HG03103 (cell line): ENCODE results near the gene DDX18.
"Not testable (repeated sequence)": the region's sequence is repeated elsewhere in the genome, so short reads cannot be mapped to it uniquely, and the experiment has no call there.

Experiments used
- ATAC-seq: cut with Tn5 transposase; IDR thresholded peaks from one replicate; pipeline ENCODE4 v1.9.1; 2021; ENCODE audit warnings: low read depth; ENCODE audit not compliant: unreplicated experiment

The DDX18 gene

DNA sequence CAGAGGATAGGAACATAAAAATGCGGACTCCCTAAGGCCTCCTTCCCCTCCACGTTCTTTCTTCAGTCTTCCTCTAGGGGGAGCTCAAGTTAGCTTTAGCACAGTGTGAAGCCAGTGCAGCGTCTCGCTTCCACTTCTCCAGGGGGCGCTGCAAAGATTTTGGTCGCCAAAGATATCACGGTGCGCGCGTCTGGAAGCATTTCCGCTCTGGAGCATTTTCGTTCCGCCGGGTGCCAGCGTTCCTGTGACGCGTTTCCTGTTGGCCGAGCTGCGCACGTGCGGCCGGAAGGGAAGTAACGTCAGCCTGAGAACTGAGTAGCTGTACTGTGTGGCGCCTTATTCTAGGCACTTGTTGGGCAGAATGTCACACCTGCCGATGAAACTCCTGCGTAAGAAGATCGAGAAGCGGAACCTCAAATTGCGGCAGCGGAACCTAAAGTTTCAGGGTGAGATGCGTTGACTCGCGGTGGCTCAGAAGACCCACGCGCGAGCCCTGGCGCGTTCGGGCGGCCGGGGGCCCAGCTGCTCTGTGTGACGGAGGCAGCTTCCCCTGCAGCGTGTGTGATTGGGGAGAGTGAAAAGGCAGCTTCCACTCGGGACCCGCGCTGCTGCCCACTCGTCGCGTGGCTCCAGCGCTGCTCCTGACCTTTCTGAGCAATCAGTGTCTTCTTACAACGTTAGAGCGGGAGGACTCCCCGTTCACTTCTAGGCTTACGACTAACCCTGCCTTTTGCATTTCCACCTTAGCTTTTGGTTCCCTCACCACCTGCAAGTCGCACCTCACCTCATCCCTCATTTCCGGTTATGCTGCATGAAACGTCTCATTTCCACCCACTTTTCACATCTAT is at the start of gene DDX18:
DDX18 (plus strand) TSS at position 275 of the 848 bp plus-strand sequence; CDS start at position 362, 87 bp downstream.
- ATAC-seq, result peak; percentile 95

DNA sequence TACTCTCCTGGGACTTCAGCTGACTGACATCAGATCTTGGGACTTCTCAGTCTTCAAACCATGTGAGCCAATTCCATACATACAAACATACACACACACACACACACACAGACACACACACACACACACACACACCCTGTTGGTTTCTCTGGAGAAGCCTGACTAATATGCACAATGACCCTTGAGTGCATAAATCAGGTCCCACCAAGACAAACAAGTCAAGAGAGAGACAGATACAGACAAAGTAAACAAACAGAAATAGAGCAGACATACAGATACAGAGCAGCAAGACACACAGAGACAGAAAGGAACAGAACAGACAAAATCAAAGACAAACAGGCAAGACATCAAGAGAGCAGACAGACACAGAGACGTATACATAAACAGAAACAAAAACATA is 43.8 kb upstream of the DDX18 start:
- ATAC-seq, result no peak

DNA sequence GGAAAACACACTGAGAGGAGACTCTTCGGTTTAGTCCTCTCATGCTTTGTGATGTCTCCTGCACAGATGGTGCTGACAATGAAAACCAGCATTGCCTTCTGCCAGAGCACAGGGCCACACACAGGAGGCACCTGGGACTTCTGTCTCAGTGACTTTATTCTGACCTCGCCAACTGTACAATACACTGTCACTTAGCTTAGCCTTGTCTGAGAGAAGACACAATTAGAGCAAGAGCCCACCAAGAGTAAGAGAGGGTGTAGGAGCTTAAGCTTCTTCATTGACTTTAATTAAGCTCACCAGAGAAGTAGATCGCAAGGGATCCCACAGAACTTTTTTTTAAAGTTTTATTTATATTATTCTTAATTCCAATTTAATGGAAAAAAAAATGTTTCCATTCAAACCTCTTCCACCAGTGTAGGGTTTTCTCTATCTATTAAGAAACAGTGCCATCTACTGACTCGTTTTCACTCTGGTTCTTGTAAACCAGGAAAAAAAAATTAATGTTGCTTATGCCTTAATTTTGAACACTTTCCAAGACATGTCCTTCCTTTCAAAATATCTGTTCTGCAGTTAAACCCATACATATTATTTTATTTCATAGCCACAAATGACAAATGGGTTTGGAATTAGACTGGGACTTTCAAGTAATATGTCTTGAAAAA is 42.4 kb upstream of the DDX18 start:
- ATAC-seq, result no peak

DNA sequence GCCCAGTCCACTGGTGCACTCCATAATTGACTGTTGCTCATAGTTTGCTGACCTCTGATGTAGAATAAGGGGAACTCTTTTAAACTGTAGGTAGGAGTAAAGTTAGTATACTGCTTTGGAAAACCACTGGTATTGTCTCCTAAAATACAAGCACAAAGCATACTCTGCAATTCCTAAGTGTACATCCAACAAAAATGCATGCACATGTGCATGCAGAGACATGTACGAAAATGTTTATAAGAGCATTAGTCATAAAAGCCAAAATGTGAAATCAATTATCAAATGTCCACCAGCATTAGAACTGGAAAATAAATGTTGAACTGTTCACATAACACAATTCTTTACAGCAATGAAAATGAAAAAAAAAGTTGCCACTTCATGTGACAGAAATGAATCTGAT is 39.8 kb upstream of the DDX18 start:
- no peak for ATAC-seq

DNA sequence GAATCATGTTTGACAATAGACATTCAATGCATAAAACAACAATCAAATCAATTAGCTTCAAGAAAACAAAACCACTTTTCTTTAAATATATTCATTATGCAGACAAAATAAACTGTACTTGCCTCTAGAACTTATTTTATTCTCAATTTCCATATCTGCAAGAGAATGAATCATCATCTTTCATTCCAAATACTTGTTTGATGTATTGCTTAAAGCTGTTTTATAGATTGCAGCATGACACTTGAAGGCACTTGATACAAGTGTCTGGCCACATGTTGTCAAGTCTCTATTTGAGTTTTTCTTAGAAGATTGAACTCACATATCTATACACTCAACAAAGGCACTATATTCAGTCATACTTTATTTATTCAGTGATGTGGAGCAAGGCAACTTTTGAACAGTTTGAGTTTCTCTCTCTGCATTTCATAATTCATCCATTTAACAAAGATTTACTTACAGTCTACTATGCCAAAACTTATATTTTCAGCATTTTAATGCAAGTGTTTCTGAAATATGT is 38.7 kb upstream of the DDX18 start:
- no peak for ATAC-seq

DNA sequence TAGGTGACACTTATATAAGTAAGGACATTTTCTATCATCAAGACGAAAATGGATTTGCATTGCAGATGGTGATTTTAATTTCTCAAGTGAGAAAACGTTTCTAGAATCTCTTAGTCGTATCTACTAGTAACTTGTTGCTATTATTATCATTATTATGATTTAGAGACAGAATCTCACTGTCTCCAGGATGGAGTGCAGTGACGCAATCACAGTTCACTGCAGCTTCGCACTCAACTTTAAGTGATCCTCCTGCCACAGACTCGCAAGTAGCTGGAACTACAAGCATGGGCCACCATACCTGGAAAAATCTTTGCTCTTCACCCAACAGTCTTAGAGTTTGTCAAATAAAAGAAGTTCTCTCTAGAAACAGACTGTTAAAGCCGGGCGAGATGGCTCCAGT is 37.6 kb upstream of the DDX18 start:
- ATAC-seq, result no peak

DNA sequence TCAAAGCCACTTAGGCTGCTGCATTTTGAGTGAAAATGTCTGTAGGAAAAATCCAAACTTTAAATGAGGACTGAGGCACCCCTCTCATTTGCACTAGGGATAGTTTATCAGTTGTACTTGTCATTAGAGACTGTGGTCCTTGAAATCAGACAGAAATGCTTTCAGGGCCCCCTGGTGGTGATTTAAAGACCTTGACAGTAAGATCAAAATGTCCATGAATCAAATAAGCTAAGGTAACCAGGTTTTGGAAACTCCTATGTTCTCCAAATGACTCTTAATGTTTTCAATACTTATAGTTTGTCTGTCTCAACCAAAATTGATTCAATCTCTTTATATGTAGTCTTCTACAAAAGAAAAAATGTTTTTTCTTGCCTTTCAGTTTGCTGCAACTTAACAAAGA is 28.8 kb upstream of the DDX18 start:
- peak; percentile 74 for ATAC-seq

DNA sequence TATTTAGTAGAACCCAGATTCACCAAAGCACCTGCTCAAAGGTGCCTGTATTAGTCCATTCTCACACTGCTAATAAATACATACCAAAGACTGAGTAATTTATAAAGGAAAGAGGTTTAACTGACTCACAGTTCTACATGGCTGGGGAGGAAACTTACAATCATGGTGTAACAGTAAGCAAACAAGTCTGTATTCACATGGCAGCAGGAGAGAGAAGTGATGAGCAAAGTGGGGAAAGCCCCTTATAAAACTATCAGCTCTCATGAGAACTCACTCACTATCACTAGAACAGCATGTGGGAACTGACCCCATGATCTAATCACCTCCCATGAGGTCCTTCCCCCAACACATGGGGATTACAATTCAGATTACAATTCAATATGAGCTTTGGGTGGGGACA is 28.0 kb upstream of the DDX18 start:
- no peak for ATAC-seq

DNA sequence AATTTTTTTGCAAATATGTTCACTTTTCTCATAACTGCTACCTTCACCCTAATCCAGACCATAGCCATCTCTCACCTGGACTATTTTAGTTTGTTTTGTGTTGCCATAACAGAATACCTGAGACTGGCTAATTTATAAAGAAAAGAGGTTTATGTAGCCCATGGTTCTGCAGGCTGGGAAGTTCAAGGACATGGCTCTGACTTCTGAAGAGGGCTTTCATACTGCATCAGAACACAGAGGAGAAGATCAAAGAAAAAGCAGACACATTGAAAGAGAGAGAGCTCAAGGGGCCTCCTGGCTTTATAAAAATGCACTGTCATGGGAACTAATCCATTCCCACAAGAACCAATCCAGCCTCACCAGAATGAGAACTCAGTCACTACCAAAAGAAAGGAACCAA is 25.0 kb upstream of the DDX18 start:
- ATAC-seq, result no peak

DNA sequence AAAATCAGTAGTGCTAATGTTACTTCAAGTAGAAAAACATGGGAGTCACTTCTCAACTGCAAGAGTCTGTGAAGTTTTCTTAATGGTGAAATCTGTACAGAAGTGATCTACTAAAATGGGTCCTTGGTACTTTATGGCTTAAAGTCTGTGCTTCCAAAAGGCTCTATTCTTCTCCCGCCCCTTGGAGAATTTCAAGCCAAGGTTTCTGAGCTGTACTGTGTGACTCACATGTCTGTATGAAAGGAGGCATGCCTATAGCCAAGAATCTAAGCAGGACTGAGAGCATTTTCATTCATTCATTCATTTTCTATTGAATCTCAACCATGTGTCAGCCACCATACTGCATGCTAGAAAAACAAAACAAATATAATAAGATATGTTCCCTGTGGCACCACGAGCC is 19.8 kb upstream of the DDX18 start:
- ATAC-seq, result no peak

DNA sequence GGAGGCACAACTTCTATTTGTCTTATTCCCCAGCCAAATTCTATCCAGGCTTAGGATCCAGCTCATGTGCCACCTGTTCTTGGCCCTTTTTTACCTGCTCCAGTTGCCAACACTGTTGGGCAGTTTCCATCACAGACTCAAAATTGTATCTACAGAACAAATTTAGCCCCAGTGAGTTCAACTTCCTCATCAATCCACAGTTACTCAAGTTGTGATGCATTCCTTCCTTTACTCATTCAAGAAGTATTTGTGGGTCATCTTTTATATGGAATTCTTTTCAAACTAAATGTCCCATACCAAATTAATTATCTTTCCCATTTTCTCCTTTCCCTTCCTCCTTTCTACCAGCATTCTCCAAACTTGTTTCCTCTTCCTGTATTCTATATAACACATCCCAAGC is 12.7 kb upstream of the DDX18 start:
- no peak for ATAC-seq

DNA sequence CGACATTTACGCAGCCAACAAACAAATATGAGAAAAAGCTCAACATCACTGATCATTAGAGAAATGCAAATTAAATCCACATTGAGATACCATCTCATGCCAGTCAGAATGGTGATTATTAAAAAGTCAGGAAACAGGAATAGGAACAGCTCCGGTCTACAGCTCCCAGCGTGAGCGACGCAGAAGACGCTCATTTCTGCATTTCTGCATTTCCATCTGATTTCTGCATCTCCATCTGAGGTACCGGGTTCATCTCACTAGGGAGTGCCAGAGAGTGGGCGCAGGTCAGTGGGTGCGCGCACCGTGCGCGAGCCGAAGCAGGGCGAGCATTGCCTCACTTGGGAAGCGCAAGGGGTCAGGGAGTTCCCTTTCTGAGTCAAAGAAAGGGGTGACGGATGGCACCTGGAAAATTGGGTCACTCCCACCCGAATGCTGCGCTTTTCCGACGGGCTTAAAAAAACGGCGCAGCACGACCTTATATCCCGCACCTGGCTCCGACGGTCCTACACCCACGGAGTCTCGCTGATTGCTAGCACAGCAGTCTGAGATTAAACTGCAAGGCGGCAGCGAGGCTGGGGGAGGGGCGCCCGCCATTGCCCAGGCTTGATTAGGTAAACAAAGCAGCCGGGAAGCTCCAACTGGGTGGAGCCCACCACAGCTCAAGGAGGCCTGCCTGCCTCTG is 10.7 kb upstream of the DDX18 start:
- ATAC-seq, result not testable (repeated sequence)

DNA sequence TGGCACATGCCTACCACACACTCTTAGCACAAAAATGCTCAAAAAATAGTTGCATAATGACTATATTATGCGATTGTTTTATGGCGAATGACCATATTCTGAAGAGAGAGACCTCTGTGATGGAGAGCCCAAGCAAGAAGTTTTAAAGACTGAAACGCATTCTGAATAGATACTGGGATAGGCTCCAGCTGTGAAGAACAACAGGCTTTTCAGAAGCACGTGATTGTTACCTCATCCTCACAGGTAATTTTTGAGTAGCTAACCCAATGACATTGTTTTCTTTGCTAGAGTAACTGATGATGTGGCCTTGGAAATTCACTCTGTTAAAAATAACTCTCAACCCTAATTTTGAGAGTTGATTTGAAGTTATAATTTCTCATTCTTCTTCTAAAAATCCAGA is 2.0 kb upstream of the DDX18 start:
- no peak for ATAC-seq

DNA sequence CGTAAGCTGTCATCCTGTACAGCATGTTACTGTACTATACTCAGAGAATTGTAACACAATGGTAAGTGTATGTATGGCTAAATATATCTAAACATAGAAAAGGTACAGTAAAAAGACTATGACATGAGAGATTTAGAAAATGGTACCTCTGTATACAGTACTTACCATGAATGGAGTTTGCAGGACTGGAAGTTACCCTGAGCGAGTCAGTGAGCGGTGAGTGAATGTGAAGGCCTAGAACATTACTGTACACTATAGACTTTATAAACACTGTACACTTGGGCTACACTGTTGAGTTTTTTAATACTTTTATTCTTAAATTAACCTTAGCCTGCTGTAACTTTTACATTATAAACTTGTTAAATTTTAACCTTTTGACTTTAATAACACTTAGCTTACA is 1.5 kb downstream of the DDX18 start:
- no peak for ATAC-seq

DNA sequence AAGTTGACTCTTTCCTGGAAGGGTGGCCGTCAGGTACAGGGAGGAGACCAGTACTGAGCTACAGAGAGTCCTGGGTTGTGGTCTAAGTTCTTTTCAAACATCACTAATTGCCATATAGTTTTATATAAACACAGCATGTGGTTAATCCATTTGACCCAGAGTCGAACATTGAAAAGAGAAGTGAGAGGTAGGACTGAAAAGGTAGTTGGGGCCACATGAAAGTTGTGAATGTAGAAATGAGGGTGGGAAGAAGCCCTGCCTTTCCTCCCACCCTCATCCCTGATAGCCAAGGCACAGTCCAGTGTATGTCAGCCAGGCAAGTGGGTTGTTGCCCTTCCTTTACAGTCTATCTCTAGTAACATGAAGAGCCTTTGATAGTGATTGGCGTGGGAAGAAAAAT is 4.4 kb downstream of the DDX18 start:
- ATAC-seq, result no peak

DNA sequence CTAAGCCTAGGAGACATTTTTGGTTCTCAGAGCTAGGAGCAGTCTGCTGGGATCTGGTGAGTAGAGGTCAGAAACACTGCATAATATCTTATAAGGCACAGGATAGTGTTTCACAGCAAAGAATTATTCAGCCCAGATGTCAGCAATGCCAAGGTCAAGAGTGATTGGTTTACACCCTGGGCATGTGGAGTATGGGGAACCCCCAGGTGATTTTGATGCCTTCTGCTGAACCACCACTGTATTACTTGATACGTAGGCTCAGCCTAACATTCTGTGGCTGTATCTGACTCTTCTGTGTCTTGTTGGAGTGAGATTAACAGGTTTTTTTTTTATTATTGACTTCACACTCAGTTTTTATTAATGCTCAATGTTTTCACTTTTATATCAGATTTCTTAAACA is 6.0 kb downstream of the DDX18 start:
- no peak for ATAC-seq

DNA sequence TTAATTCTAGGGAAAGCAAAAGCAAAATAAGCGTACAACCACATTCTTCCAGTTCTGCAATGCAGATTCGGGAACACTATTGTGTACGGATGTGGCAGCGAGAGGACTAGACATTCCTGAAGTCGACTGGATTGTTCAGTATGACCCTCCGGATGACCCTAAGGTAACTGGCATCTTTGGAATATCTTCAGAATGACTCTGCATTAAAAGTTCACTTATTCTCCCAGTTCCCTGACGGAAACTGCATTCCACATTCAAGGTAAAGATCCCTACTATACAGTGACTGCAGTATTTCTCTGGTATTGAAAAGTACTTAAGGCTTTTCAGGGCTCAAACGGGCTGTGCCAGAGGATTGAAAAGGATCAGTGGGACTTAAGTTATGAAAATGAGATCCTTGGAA is 10.9 kb downstream of the DDX18 start:
- no peak for ATAC-seq

DNA sequence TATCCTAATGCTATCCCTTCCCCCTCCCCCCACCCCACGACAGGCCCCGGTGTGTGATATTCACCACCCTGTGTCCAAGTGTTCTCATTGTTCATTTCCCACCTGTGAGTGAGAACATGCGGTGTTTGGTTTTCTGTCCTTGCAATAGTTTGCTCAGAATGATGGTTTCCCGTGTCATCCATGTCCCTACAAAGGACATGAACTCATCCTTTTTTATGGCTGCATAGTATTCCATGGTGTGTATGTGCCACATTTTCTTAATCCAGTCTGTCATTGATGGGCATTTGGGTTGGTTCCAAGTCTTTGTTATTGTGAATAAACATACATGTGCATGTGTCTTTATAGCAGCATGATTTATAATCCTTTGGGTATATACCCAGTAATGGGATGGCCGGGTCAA is 13.0 kb downstream of the DDX18 start:
- ATAC-seq, result not testable (repeated sequence)

DNA sequence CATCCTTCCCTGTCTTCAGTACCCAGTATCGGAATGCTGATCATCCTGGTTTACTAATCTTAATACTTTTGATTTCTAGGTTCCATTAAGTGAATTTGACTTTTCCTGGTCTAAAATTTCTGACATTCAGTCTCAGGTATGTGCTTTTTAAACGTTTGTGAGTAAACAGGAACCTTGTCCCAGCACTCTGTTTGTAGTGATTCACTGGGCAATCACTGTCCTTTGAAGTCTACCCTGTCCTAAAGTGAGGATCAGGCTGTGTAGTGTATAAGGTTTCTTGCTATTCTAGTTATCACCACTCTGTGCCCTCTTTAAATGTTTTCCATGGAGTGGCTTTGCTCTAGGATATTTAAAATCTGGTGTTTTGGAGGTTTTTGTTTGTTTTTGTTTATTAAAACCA is 14.4 kb downstream of the DDX18 start:
- no peak for ATAC-seq

DNA sequence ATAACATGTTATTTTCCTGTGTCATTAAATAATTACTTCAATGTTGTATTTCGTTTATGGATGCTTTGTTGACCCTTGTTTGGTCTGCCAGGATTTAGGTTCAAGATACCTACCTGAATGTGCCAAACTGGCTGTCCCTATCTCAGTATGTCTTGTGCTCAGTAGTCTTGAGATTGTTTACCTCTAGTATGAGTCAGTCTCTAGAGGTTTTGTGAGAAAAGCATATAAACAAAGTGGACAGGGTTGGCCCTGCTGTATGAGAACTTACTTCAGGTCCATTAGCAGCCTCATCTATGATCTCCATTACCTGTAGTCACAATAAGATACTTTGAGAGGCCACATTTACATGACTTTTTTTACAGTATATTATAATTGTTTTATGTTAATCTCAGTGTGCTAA is 17.8 kb downstream of the DDX18 start:
- no peak for ATAC-seq

DNA sequence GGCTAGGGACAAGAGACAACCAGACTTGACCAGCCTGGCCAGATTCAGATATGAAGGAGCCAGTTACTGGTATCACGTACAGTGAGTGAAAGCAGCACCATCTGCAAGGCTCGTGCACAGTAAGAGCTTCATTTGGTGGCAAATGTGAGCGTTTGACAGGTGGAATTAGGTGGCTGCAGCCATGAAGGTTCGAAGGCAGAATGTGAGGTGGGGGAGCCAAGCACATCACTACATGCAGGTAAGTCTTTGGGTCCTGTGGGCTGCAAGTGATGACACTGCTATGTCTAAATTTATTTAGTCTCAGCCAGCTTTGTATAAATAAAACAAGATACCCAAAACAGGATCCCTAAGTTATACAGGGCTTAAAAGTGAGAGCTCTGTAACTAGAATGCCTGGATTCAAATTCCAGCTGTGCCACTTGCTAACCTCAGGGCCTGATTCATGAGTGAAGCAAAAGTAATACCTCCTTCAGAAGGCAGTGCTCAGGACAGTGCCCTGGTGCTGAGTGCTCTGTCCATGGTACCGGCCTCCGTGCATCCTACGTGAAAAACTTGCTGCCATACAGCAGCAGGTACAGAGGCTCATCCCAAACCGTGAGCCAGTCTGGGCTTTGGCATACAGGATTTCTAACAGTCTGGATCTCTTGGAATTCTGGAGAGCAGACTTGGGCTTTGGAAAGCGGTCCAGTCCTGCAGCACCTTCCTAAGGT is 18.6 kb downstream of the DDX18 start:
- ATAC-seq, result no peak
